Stimulated activated CD4-positive, alpha-beta T cell treated with anti-CD3 and anti-CD28 coated beads, Interleukin-4, amount 100 ng/mL, for 24 hours (primary cell): ENCODE results near the gene ABAT.
A peak's percentile ranks its signal among the peaks of the same experiment; 100 is the strongest.

ENCODE experiments used
- DNase-seq: peaks from one replicate; pipeline ENCODE4 v3.0.0-alpha.2; 2020

The ABAT gene

DNA sequence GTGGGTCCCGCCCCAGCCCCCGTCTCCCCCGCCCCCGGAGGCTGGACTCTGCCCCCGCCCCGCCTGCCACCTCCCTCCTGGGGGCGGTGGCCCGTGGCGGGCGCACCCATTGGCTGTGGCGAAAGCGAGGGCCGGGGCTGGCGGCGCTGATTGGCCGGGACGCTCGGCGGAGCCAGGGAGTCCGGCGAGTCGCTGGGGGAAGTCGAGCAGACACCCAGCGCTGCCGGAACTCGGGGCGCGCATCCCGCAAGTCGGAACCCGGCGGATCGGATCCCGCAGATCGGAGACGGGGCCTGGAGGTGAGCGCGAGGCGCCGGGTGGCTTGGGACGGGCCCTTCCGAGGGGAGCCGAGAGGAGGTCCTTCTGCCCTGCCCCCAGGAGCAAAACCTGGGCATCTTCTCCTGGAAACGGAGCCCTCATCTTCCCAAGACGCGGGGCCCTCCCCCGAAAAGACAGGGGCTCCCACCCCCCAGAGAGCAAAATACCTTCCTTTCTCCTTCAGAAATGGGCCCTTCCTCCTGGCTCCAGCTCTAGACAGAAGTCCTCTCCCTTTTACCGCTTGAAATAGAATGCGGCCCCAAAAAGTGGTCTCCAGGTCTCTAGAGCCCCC, at the start of gene ABAT:
Gene ABAT (plus strand): TSS at position 205 of the 610 bp plus-strand sequence. CDS start 61,123 bp downstream, outside the sequence.
- DNase-seq = peak; percentile 86

DNA sequence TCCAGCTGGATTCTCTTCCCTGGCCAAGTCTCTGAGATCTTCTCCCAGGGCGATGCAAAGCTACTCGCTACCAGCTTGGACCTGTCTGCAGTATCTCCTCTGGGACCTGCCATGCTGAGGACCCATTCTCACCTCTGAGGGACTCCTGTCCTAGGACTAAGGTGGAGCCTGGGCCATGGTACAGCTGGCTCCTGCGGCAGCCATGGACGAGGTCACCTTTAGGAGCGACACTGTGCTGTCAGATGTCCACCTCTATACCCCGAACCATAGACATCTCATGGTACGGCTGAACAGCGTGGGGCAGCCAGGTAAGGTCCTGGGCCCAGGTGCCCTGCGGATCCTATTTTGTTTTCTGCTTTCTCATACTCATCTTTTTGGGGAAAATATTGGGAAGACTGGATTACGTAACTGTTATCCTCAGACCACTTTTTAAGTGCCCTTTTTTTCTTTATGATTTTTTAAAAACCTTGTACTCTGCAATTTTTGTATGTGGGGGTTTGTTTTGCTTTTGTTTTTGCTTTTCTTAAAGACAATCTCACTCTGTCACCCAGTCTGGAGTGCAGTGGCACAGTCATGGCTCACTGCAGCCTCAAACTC, 48.8 kb upstream of the ABAT start:
- no peak for DNase-seq

DNA sequence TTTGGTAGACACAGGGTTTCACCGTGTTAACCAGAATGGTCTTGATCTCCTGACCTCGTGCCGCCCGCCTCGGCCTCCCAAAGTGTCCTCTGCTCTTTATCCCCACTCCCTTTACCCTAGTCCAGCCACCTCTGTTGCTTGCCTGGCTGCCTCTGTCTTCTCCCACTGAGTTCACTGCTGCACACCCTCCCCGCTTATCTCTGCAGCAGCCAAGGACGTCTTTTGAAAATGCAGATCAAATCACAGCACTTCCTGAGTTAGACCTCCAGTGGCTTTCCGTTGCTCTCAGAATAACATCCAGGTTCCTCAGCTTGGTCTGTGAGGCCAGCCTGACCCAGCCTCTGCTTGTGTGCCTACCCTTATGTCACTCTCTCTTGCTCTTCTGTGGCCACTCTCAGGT, 47.5 kb upstream of the ABAT start:
- DNase-seq = no peak

DNA sequence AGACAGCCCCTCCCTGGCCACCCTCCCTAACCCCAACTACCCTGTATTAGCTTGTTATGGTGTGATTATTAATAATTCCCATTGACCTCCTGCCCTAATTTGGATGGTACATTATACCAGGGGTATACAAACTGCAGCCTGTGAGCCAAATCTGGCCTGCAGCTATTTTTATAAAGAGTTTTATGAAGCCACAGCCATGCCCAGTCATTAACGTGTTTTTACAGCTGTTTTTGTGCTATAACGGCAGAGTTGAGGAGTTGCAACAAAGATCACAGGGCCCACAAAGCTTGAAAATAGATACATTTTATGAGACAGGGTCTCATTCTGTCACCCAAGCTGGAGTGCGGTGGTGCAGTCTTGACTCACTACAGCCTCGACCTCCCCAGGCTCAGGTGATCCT, 47.0 kb upstream of the ABAT start:
- DNase-seq = no peak

DNA sequence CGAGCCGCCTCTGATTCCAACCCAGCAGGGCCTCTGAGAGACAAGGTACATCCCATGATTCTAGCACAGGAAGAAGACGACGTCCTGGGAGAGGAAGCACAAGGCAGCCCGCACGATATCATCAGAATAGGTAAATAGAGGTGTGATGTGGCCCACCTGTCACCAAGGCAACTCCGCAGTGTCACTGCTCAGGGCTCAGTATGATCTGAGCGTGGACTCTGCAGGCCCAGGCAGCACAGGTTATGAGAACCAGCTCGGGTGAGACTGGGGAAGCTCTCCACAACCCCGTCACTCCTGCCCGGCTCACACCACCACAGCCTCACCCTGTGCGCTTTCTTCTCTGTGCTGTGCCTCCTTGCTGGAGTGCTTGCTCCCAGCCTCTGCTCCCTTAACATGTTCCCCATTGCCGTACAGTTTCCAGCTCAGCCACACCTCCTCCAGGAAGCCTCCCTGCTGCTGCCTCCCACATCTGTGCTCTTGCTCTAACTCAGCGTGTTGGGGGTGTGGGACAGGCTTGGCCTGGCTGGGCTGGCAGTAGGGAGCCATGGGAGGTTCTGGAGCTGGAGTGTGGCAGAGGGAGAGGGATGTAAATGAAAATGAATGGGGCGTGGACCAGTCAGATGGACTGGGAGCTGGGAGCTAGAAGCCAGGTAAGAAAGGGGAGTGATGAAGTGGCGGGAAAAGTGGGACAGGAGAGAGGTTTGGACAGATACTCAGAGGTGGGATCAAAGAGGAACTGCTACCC, 45.3 kb upstream of the ABAT start:
- no peak for DNase-seq

DNA sequence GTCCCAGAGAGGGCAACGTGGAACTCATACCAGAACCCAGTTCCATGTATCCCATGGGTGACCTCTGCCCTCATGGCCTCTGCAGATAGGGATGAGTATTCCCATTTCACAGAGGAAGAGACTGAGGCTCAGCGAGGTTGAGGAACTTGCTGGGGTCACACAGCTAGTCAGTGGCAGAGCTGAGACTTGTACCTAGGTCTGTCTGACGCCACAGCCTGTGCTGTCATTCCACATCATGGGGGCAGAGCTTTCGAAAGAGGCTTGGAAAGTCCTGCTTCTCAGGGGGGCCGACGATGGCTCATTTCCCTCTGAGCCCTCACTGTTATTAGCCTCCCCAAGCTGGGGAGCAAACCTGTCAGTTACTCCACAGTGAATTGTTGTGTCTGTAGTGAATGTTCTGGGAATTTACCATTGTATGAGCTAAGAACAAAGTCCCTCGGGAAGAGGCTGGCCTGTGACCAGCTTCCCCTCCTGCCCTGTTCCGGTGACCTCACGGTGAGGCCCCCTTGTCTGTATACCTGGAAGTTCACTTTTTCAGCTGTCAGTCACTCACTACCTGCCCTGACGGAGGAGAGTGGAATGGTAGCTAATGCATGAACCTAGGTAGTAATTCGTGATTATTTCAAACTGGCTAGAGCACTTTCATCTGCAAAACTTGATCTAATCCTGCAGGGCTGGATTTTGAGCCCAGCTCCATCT, 44.0 kb upstream of the ABAT start:
- DNase-seq = no peak

DNA sequence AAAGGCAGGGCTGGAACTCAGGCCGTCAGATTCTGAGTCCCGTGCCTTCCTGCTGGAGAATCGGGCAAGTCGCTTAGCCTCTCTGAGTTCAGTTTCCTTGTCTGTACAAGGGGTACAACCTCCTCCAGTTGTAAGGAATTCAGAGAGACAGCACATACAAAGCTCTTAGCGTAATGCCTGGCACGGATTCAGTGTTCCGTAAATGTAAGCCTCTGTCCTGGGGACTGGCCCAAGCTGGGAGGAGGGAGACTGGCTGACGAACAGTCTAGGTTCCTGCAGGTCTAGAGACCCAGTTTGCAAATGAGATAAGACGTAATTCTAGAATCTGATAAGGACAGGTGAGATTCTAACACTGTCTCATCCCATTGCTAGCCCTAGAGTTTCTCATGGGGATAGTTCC, 43.0 kb upstream of the ABAT start:
- DNase-seq = no peak

DNA sequence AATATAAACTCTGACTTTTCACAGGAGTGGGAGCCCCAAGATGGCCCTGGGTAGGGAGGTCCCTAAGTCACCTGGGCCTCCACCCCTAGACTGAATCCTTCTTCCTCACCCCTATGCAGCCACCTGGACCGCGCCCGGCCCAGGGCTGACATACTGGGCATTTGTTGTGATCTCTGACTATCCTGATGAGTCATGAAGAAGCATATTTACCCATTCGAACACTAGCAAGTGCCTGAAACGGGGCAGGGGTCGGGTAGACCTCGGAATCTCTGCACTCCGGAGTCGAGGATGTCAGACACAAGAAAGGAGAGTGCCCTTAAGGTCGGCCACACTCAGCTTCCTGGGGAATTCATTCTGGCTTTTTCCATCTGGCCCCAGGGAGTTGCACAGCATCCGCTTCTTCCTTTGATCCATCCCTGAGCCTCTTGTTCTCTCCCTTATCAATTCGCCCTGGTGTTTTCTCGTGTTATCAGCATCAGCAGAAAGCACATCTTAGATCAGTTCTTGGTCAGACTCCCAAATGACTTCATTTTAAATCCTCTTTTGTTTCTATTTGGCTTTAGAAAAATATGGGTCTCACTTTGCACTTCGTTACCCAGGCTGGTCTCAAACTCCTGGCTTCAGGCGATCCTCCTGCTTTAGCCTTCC, 42.5 kb upstream of the ABAT start:
- no peak for DNase-seq

DNA sequence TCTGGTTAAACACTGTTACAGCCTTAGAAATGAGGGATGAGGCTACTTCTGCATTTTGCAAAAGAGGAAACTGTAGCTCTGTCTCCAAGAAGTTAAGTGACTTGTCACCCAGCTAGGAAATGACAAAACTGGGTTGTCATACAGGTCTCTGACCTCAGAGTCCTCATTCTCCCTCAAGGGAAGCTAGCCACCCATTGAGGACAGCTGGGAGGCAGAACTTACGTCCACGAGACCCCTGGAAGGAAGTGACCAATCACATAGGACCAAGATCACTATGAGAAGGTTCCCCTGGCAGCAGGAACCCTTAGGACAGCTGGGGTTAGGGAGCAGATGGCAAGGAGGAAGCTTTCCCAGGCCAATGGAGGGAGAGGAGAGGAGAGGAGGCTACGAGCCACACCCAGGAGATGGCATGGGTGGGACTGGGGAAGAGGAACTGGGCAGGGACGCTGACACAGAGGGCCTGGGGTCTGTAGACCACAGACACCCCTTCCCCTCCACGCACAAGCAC, 41.7 kb upstream of the ABAT start:
- DNase-seq = no peak

DNA sequence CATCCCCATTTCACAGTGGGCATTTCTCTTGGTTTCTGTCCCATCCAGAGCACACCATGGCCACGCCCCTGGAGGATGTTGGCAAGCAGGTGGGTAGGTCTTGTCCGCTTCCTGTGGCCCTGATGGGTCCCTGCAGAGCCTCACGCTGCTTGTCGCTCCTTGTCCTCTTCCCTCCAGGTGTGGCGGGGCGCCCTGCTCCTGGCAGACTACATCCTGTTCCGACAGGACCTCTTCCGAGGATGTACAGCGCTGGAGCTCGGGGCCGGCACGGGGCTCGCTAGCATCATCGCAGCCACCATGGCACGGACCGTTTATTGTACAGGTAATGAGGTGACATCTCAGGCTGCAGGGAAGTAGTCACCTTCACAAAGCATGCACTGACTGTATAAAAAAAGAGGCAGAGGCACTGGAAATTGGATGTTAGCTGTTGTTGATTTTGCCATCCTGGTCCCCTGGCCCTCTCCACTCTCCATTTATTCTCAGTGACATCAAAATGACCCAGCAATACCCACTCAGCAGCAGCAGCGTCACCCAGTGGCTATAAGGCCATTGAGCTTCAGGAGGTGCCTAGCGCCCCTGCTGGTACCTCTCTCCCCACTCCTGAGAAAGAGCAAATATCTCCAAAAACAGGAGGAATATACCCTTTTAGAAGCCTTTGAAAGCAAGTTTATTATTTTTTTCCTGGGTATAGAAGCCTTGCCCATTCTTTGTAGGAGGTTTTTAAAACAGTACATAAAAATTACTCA, 39.3 kb upstream of the ABAT start:
- no peak for DNase-seq

DNA sequence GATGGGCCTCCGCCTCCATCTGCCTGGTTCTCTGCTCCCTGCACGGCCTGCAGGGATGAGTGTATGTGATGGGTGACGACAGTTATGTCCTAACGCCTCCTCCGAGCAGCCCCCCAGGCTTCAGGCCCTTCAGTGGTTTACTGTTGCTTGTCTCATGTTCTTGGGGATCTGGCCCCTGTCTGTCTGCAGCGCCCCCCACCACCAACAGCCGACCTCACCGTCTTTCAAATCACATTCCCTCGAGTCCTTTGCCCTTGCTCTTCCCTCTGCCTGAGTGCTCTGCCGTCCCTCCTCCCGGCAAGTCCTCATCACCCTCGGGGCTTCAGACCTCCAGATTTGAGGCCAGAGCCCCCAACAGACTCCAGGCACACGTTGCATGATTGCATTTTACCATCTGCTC, 34.7 kb upstream of the ABAT start:
- no peak for DNase-seq

DNA sequence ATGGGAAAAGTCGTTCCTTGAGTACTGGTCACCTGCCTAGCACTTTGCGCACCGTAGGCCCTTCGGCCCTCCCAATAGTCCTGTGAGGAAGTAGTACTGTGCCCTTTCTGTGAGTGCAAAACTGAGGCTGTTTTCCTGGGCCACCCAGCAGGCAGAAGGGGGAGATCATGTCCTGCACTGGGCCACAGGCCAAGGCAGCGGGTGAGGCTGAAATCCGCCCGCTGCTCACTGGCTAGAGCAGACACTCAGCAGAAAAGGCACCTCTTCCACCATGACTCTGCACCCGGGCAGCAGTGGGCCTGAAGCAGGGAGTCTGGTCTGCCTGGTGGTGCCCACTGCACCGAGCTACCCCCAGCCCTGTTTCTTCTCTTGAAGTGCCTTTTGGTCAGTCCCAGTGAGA, 32.7 kb upstream of the ABAT start:
- DNase-seq = no peak

DNA sequence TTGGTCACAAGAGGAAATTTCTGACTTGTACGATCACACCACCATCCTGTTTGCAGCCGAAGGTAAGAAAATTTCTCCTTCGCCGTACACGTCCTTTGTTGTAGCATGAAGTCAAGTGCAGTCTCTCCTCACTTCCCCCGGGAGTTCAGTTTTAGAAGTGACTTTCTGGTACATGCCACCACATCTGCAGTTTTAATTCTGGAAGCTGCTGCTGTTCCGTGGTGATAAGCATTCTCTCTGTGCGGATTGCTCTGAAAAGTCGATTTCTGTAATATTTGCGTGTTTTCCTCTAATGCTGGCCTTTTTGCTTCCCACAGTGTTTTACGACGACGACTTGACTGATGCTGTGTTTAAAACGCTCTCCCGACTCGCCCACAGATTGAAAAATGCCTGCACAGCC, 32.3 kb upstream of the ABAT start:
- no peak for DNase-seq

DNA sequence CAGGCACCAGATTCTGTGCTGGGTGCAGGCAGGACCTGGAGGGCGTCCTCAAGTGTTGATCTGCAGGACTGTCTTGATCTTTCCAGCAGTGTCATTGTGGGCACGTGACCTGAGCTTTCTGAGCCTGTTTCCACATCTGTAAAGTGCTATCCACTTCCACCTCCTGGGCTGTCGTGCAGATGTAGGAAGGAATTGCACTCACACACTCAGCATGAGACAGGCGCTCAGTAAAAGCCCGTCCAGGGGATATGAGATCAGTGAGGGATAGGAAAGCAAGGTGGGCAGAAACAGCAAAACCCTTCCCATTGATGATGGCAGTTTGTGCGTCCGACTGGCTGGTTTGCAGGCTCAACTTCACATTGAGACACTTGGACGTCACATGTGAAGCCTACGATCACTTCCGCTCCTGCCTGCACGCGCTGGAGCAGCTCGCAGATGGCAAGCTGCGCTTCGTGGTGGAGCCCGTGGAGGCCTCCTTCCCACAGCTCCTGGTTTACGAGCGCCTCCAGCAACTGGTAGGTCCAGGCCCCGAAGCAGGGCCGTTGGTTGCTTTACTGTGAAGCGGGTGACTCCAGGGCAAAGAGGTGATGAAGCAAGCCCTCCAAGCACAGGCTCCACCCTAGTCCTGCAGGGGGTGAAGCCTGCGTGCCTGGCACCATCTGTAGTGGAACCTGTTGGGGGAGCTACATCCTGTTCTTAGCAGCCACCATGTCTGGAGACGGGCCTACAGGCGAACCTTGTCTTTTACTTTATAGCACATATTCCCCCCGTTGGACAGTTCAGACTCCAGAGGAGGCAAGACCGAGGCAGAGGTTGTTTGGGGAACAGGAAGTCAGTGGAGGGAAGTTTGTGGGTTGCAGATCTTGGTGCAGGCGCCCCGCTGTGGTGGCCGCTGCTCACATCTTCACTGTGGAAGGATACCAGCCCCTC, 29.9 kb upstream of the ABAT start:
- no peak for DNase-seq

DNA sequence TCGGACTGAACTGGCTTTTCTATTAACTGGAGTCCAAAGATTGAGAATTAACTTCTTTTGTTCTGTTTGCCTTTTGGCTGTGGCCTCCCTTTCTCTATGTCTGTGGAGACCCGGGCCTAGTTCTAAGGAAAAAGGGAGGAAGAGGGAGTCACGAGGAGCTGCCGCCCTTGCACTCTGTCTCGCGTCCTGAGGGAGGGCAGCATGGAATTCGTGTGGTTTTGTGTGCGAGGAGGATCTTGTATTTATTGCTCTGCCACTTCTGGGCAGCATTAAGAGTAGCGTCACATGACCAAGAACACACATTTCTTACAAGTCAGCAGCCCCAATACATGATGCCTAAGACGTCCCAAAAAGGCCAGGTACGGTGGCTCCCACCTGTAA, 29.3 kb upstream of the ABAT start:
- no peak for DNase-seq

DNA sequence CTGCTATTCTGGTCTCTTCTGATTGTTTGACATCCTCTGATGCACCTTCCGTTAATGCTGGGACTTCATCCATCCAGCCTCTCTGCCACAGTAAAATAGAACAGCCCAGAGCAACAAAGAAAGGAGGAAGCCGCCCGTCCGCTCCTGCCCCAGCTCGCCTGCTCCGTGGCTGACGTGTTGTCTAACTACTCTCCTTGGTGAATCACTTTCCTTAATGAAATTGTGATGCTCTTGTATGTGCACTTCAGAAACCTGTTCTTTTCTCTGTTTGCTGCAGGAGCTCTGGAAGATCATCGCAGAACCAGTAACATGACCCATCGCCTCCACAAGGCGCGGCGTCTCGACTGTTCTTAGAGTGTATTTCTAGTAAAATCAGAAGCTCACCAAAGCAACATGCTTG, 28.6 kb upstream of the ABAT start:
- no peak for DNase-seq

DNA sequence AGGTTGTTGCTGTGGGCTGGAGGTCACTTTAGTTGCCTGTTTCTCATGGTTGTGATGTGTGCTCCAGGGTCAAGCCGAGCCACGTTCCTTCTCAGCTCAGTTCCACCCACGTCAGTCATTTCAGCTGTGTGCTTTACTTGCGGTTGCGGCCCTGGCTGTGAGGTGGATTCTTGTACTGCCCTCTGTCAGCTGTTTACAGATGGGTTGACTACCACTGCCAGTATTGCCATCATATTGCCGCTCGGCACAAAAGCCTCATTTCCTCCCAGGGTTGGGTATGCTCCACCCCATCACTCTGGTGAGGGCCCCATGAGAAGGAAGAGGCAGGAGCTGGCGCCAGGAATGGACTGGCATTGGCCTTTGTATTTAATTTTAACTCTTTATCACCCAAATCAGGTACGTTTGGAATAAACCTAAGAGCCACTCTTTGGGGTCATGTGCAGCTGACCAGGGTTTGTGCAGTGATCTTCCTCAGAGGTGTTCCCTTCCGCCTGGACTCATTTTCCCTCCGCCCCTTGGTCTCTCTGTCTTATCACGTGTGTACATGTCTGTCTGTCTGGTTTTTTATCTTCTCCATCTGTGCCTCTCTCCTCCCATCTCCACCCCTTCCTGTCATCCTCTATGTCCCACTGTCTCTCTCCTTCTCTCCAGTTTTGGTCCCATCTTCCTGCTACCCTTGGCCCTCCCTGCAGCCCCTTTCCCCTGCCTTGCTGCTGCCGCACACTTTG, 27.9 kb upstream of the ABAT start:
- DNase-seq = no peak

DNA sequence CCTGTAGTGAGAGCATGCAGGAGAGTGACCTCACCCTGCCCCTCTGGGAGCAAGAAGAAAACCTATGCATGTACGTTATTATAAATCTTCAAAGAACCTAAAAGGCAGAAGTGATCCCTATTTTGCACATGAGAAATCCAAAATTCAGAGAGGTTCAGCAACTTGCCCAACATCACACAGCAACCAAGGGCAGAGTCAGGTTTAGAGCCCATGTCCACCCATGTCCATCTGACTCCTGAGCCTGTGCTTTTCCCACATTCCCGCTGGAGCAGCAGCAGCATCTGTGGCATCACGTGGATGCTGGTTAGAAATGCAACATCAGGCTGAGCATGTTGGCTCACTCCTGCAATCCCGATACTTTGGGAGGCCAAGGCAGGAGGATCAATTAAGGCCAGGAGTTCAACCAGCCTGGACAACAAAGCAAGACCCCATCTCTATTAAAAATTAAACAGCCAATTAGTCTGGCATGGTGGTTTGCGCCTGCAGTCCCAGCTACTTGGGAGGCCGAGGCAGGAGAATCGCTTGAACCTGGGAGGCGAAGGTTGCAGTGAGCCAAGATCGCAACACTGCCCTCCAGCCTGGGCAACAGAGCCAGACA, 26.6 kb upstream of the ABAT start:
- DNase-seq = no peak

DNA sequence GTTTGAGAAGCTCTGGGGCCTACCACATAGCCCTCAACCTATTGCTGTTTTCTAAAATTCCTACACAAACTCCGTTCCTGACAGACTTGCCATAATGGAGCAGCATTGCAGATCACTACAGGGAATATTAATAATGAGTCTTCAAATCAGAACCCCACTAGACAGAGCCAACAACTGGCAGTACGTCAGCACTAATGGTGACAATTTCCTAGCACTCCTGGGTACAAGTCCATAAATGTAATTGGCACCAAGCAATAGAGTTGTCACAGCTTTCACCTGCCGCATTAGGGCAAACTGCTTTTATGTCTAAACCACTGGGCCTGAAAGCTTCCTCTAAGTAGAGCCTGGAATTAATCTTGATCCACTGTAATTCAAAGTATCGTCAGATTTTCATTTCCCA, 25.5 kb upstream of the ABAT start:
- no peak for DNase-seq
